ENCODE data around the gene GALNT17.

The GALNT17 gene

GRCh38 chr7:71403202-71403946, 271.4 kb downstream of the GALNT17 start:
- DNase-seq: no peak

GRCh38 chr7:71404726-71405345, 272.9 kb downstream of the GALNT17 start:
- DNase-seq: no peak

- peak; percentile 60 for DNase-seq
These were observed 276.3 kb downstream of the GALNT17 start for GRCh38 chr7:71408271-71408670.

GRCh38 chr7:71409550-71410157, 277.7 kb downstream of the GALNT17 start:
- DNase-seq: no peak

GRCh38 chr7:71411475-71411874, 279.5 kb downstream of the GALNT17 start:
- DNase-seq: no peak

GRCh38 chr7:71414490-71414889, 282.5 kb downstream of the GALNT17 start:
- no peak for DNase-seq

- peak; percentile 27 for DNase-seq
These were observed 287.8 kb downstream of the GALNT17 start for GRCh38 chr7:71419546-71420337.

- peak; percentile 38 for DNase-seq
These were observed 290.2 kb downstream of the GALNT17 start for GRCh38 chr7:71422104-71422503.

GRCh38 chr7:71424166-71425035, 292.5 kb downstream of the GALNT17 start:
- no peak for DNase-seq

GRCh38 chr7:71429083-71429482, 297.1 kb downstream of the GALNT17 start:
- no peak for DNase-seq

GRCh38 chr7:71430246-71430645, 298.3 kb downstream of the GALNT17 start:
- DNase-seq: no peak

- no peak for DNase-seq
These were observed 307.4 kb downstream of the GALNT17 start for GRCh38 chr7:71439321-71439720.

- no peak for DNase-seq
These were observed 310.7 kb downstream of the GALNT17 start for GRCh38 chr7:71442492-71443190.

GRCh38 chr7:71443191-71443530, 311.2 kb downstream of the GALNT17 start:
- no peak for DNase-seq

- DNase-seq: no peak
These were observed 312.2 kb downstream of the GALNT17 start for GRCh38 chr7:71444130-71444529.

GRCh38 chr7:71453630-71454029, 321.7 kb downstream of the GALNT17 start:
- no peak for DNase-seq

GRCh38 chr7:71454981-71455380, 323.0 kb downstream of the GALNT17 start:
- DNase-seq: no peak

GRCh38 chr7:71457021-71457420, 325.1 kb downstream of the GALNT17 start:
- DNase-seq: no peak

GRCh38 chr7:71457846-71458590, 326.1 kb downstream of the GALNT17 start:
- no peak for DNase-seq

GRCh38 chr7:71459132-71459531, 327.2 kb downstream of the GALNT17 start:
- no peak for DNase-seq

GRCh38 chr7:71461572-71461971, 329.6 kb downstream of the GALNT17 start:
- no peak for DNase-seq

Data from NCI-H524 treated with DMSO at 0.1 percent for 48 hours (cell line).